GM23248 (cell line): Measurements from ENCODE around the gene RAD51C. TPM values are rescaled to one million over a fixed set of nuclear protein-coding genes. Genes with fewer than 3 reads are reported as not detected.
A peak's percentile ranks its signal among the peaks of the same experiment; 100 is the strongest.
"Not testable (repeated sequence)": the region's sequence is repeated elsewhere in the genome, so short reads cannot be mapped to it uniquely, and the experiment has no call there.

Experiments
- DNase-seq: peaks from one replicate; pipeline ENCODE4 v3.0.0-alpha.2; 2015
- H2AFZ ChIP-seq: fragments of 200-600 bp; sonication (generic); 2 replicates; pipeline ENCODE4 v1.6.1; 2016; ENCODE audit warnings: antibody characterized with exemption
- H3F3A ChIP-seq: fragments of 200-600 bp; sonication (generic); 2 replicates; pipeline ENCODE4 v1.6.1; 2016; ENCODE audit warnings: mild to moderate bottlenecking, antibody characterized with exemption, mixed run types; ENCODE audit not compliant: insufficient read depth
- H3K27ac ChIP-seq: fragments of 200-600 bp; sonication (generic); 2 replicates; pipeline ENCODE4 v1.5.1; 2016; ENCODE audit warnings: mild to moderate bottlenecking
- H3K27me3 ChIP-seq: fragments of 200-600 bp; sonication (generic); replicated peaks from 2 replicates; pipeline ENCODE4 v1.6.1; 2016; ENCODE audit warnings: mild to moderate bottlenecking; ENCODE audit not compliant: insufficient read depth
- H3K36me3 ChIP-seq: fragments of 200-600 bp; sonication (generic); 2 replicates; pipeline ENCODE4 v1.6.1; 2016; ENCODE audit warnings: low read depth, mild to moderate bottlenecking
- H3K4me1 ChIP-seq: fragments of 200-600 bp; sonication (generic); 2 replicates; pipeline ENCODE4 v1.6.1; 2016; ENCODE audit warnings: mild to moderate bottlenecking; ENCODE audit not compliant: insufficient read depth
- H3K4me2 ChIP-seq: fragments of 200-600 bp; sonication (generic); one replicate; pipeline ENCODE4 v1.6.1; 2016; ENCODE audit warnings: mild to moderate bottlenecking; ENCODE audit not compliant: unreplicated experiment
- H3K4me3 ChIP-seq: fragments of 200-600 bp; sonication (generic); 2 replicates; pipeline ENCODE4 v1.5.1; 2016; ENCODE audit warnings: mild to moderate bottlenecking
- H3K79me2 ChIP-seq: fragments of 200-600 bp; sonication (generic); 2 replicates; pipeline ENCODE4 v1.6.1; 2016; ENCODE audit warnings: mild to moderate bottlenecking; ENCODE audit not compliant: insufficient read depth
- H3K9ac ChIP-seq: fragments of 200-600 bp; sonication (generic); 2 replicates; pipeline ENCODE4 v1.6.1; 2016; ENCODE audit warnings: mild to moderate bottlenecking
- H3K9me2 ChIP-seq: fragments of 200-600 bp; sonication (generic); 2 replicates; pipeline ENCODE4 v1.6.1; 2016; ENCODE audit warnings: mixed run types, mild to moderate bottlenecking, moderate library complexity; ENCODE audit not compliant: insufficient read depth
- H3K9me3 ChIP-seq: fragments of 200-600 bp; sonication (generic); one replicate; pipeline ENCODE4 v1.6.1; 2017; ENCODE audit warnings: low read depth
- H4K20me1 ChIP-seq: fragments of 200-600 bp; sonication (generic); 2 replicates; pipeline ENCODE4 v1.6.0; 2016; ENCODE audit not compliant: insufficient read depth
- EZH2 ChIP-seq: fragments of 200-600 bp; sonication (generic); IDR thresholded peaks from 2 replicates; pipeline ENCODE4 v1.6.1; 2018; ENCODE audit warnings: antibody characterized with exemption, mild to moderate bottlenecking; ENCODE audit not compliant: insufficient read depth, poor library complexity, severe bottlenecking
- EZH2phosphoT487 ChIP-seq: fragments of 200-600 bp; sonication (generic); IDR thresholded peaks from 2 replicates; pipeline ENCODE4 v1.6.1; 2018; ENCODE audit warnings: antibody characterized with exemption, moderate library complexity, mild to moderate bottlenecking, low read depth; ENCODE audit not compliant: insufficient read depth
- WGBS, 2 experiments: methylation state at CpG; one replicate each; pipeline ENCODE4 v1.1.6; 2015 to 2017; ENCODE audit warnings: low lambda C conversion rate in 2 of 2, low coverage in 1 of 2; ENCODE audit errors: missing lambda C conversion rate in 2 of 2; 5-methylcytosine and 5-hydroxymethylcytosine counted together
- in situ Hi-C: fragments of 300-500 bp; cut with MboI; formaldehyde crosslinking; loops from 2 replicates; pipeline ENCODE4 v1.15.0; 2020
- polyA plus RNA-seq: library from polyadenylated mRNA; unstranded; fragments of >200 nt; fragmentation: Nextera tagmentation; extraction: Ambion mirVana; gene quantifications from 2 replicates; pipeline ENCODE4 v1.2.1, GENCODE V29; 2016
- total RNA-seq: library from RNA; depleted of rRNA; stranded (reverse); fragments of >200 nt; shearing (Covaris generic); gene quantifications from 2 replicates; pipeline ENCODE4 v1.2.3, GENCODE V29; 2014

RAD51C gene
- total and polyA plus RNA-seq, 2 experiments from 2014 or later = 17.2 to 40.2 TPM

GRCh38 chr17:58686980-58687379 is 5.4 kb upstream of the RAD51C start:
- Histone ChIP-seq H3K79me2 (no peaks in the 10 kb centered on the region), H3F3A (no peaks in the 10 kb centered on the region), H3K9me2 (no peaks in the 10 kb centered on the region), H4K20me1 (no peaks in the 10 kb centered on the region), H3K27me3 (no peaks in the 10 kb centered on the region), H3K4me3 (no peak overlapping the region), H3K9ac (no peak overlapping the region), H3K4me1 (no peaks in the 10 kb centered on the region), H2AFZ (no peak overlapping the region), H3K36me3 (no peaks in the 10 kb centered on the region), H3K4me2 (no peak overlapping the region), H3K9me3 (no peaks in the 10 kb centered on the region), H3K27ac (no peak overlapping the region)
- no peak for DNase-seq
- 45 to 55% methylated on average over 4 of the region's 4 CpGs for WGBS, 2 experiments
- in situ Hi-C loops = no loop called here
- no peak for TF ChIP-seq EZH2
- no peak for TF ChIP-seq EZH2phosphoT487

DNA sequence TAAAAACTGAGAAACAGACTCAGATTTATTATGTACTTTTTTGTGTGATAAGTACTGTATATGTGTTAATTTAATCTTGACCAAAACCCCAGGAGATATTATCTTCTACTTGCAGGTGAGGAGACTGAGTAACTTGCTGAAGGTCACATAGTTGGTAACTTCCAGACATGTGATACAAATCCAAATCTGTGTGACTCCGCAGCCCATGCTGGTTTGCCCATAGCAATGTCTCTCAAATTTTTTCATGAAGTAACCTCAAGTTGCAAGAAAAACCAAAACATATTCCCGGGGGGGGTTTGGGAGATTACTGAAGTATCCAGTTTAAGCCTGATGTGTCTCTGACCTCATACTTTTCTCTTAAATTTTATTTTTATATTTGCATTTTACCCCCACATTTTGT is 3.9 kb upstream of the RAD51C start:
- H3K36me3 ChIP-seq = no peaks in the 10 kb centered on the region
- no peak overlapping the region for H2AFZ ChIP-seq
- H3K9me3 ChIP-seq = no peaks in the 10 kb centered on the region
- no peaks in the 10 kb centered on the region for H4K20me1 ChIP-seq
- no peaks in the 10 kb centered on the region for H3K9me2 ChIP-seq
- no peaks in the 10 kb centered on the region for H3F3A ChIP-seq
- no peaks in the 10 kb centered on the region for H3K27me3 ChIP-seq
- 82 to 85% methylated on average over 2 of the region's 2 CpGs for WGBS, 2 experiments
- no peak overlapping the region for H3K4me3 ChIP-seq
- TF ChIP-seq EZH2phosphoT487 (no peak), EZH2 (no peak)
- 0 out of 2 replicates have a peak, but pooled peaks cover 5% of the 10 kb centered on the region for H3K4me1 ChIP-seq
- H3K27ac ChIP-seq = no peak overlapping the region
- no peak for DNase-seq
- H3K79me2 ChIP-seq = no peaks in the 10 kb centered on the region
- no peak overlapping the region for H3K4me2 ChIP-seq
- H3K9ac ChIP-seq = no peak overlapping the region
- in situ Hi-C loops = no loop called here

DNA sequence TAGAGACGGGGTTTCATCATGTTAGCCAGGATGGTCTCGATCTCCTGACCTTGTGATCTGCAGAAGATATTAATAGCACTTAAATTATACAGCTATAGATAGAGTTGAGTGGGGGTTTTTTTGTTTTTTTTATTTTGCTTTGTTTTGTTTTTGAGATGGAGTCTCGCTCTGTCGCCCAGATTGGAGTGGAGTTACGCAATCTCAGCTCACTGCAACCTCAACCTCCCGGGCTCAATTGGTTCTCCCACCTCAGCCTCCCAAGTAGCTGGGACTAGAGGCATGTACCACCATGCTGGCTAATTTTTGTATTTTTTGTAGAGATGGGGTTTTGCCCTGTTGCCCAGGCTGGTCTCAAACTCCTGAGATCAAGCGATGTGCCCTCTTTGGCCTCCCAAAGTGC is 2.4 kb upstream of the RAD51C start:
- H3K79me2 ChIP-seq, H3K4me1 ChIP-seq, H3K9me3 ChIP-seq, H3F3A ChIP-seq, H3K4me3 ChIP-seq, DNase-seq, H3K27ac ChIP-seq, H3K9me2 ChIP-seq, H3K27me3 ChIP-seq, in situ Hi-C loops, H4K20me1 ChIP-seq, H2AFZ ChIP-seq, H3K9ac ChIP-seq, H3K4me2 ChIP-seq, H3K36me3 ChIP-seq: not testable (repeated sequence)
- WGBS, 2 experiments = 90 to 92% methylated on average over 7 of the region's 7 CpGs

DNA sequence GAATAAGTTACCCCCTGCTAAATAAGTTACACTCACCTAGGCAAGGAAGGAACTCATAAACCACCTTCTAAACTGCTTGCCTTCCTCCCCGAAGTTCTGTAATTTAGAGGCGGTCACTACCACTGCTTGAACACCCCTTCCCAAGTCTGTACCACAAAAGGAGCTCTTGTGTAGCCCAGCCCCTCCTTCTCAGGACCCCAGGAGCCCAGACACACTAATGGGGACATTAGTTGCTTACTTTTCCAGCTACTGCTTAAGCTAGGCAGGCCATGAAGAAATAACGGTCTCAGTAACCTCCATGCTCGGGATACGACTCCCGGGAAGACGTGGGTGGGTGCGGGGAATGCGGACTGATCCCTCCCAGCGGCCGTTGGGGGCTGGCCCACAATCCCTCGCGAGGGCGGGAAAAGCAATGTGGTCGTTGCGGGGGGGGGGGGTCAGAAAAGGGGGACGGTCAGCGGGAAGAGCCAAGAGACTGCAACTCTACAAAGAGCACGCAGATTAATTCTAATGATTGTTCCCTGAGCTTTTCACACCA is 632 bp upstream of the RAD51C start, which contains the start of gene TEX14:
Gene TEX14 (minus strand): TSS at position 345 of the 538 bp plus-strand sequence. CDS start 40,044 bp downstream, outside the sequence.
- Histone ChIP-seq H3K79me2 (0 out of 2 replicates have a peak, but pooled peaks cover 12% of the 10 kb centered on the region), H3K36me3 (no peaks in the 10 kb centered on the region), H3F3A (no peaks in the 10 kb centered on the region), H3K27ac (peak within 1 kb of the TSS; percentile 53), H3K9me3 (no peaks in the 10 kb centered on the region), H2AFZ (peak within 1 kb of the TSS; percentile 99), H3K4me3 (peak within 1 kb of the TSS; percentile 82), H3K4me2 (peak within 1 kb of the TSS; percentile 77), H3K9me2 (no peaks in the 10 kb centered on the region), H4K20me1 (no peaks in the 10 kb centered on the region), H3K9ac (peak within 1 kb of the TSS; percentile 78), H3K27me3 (no peaks in the 10 kb centered on the region), H3K4me1 (0 out of 2 replicates have a peak, but pooled peaks cover 6% of the 10 kb centered on the region)
- in situ Hi-C loops = no loop called here
- TF ChIP-seq EZH2 (no peak), EZH2phosphoT487 (no peak)
- no peak for DNase-seq
- WGBS, 2 experiments = 68 to 76% methylated on average over 16 to 18 of the region's 19 CpGs

DNA sequence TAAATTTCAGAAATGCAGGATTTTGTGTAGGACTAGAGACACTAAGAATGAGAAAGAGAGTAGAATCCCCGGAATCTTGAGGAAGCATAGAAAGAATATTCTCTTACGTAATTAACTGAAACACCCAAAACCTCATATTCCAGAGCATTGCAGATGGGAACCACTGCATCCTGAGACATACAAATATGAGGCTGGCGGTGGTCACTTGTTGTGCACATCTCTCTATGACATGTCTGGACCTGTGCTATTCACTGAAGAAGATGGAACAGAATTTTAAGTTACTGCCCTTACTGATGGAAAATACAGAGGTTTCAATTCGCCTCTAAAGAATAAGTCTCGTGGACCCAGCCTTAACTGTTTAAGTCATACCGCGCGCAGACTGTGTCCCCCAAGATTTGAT is 806 bp downstream of the RAD51C start:
- DNase-seq = peak; percentile 36
- Histone ChIP-seq H3K9me2 (no peaks in the 10 kb centered on the region), H3K27me3 (no peaks in the 10 kb centered on the region), H3K27ac (peak overlapping the region; percentile 53), H2AFZ (peak overlapping the region; percentile 99), H3K4me1 (0 out of 2 replicates have a peak, but pooled peaks cover 6% of the 10 kb centered on the region), H3K9ac (peak overlapping the region; percentile 78), H3K4me3 (peak overlapping the region; percentile 82), H3K36me3 (no peaks in the 10 kb centered on the region), H4K20me1 (no peaks in the 10 kb centered on the region), H3K9me3 (no peaks in the 10 kb centered on the region), H3K79me2 (0 out of 2 replicates have a peak, but pooled peaks cover 12% of the 10 kb centered on the region), H3F3A (no peaks in the 10 kb centered on the region), H3K4me2 (peak overlapping the region; percentile 77)
- in situ Hi-C loops = no loop called here
- TF ChIP-seq EZH2 (no peak), EZH2phosphoT487 (no peak)
- WGBS, 2 experiments = 61 to 64% methylated on average over 8 of the region's 8 CpGs
